ENCODE measurements around the gene DCTN5.
"Not testable (repeated sequence)": the region's sequence is repeated elsewhere in the genome, so short reads cannot be mapped to it uniquely, and the experiment has no call there.

DCTN5 gene

GRCh38 chr16:23716484-23716883, 75.2 kb downstream of the DCTN5 start:
- no peak for DNase-seq (ENCODE audit: extremely low read depth, low read depth)
- TF ChIP-seq CTCF (IDR thresholded peaks at IDR 0.05; ENCODE audit: low read depth, low read length), result no peak

GRCh38 chr16:23722613-23723240, 81.5 kb downstream of the DCTN5 start:
- not testable (repeated sequence) for DNase-seq (ENCODE audit: extremely low read depth, low read depth)

- DNase-seq (ENCODE audit: extremely low read depth, low read depth), result no peak
These were observed 83.0 kb downstream of the DCTN5 start for GRCh38 chr16:23724096-23724784.

GRCh38 chr16:23724785-23725131, 83.5 kb downstream of the DCTN5 start:
- DNase-seq (ENCODE audit: extremely low read depth, low read depth), result no peak
- no peak for TF ChIP-seq CTCF (IDR thresholded peaks at IDR 0.05; ENCODE audit: low read depth, low read length)

More at GRCh38 chr16:23724096-23724784, 83.0 kb downstream of the DCTN5 start:
- TF ChIP-seq CTCF (IDR thresholded peaks at IDR 0.05; ENCODE audit: low read depth, low read length), result no peak

- DNase-seq (ENCODE audit: extremely low read depth, low read depth), result no peak
- TF ChIP-seq CTCF (IDR thresholded peaks at IDR 0.05; ENCODE audit: low read depth, low read length), result no peak
These were observed 85.4 kb downstream of the DCTN5 start for GRCh38 chr16:23726710-23727109.
